IPS-18a (cell line): ENCODE data around the gene CBLB.

ENCODE experiments used
- H3K27ac ChIP-seq: one replicate; pipeline ENCODE4 v1.5.1; 2013; ENCODE audit warnings: low read length
- H3K27me3 ChIP-seq: one replicate; pipeline ENCODE4 v1.6.1; 2013; ENCODE audit warnings: mild to moderate bottlenecking, low read length; ENCODE audit not compliant: control insufficient read depth, insufficient read depth
- H3K36me3 ChIP-seq: one replicate; pipeline ENCODE4 v1.6.1; 2013; ENCODE audit warnings: low read depth, low read length; ENCODE audit not compliant: control insufficient read depth
- H3K4me1 ChIP-seq: one replicate; pipeline ENCODE4 v1.6.1; 2013; ENCODE audit warnings: low read depth, low read length; ENCODE audit not compliant: control insufficient read depth
- H3K4me3 ChIP-seq: one replicate; pipeline ENCODE4 v1.5.1; 2013; ENCODE audit warnings: low read length
- H3K9ac ChIP-seq: one replicate; pipeline ENCODE4 v1.6.1; 2013; ENCODE audit warnings: mild to moderate bottlenecking, low read length, moderate library complexity
- H3K9me3 ChIP-seq: one replicate; pipeline ENCODE4 v1.6.1; 2013; ENCODE audit warnings: low read depth, low read length; ENCODE audit not compliant: control insufficient read depth

CBLB gene

DNA sequence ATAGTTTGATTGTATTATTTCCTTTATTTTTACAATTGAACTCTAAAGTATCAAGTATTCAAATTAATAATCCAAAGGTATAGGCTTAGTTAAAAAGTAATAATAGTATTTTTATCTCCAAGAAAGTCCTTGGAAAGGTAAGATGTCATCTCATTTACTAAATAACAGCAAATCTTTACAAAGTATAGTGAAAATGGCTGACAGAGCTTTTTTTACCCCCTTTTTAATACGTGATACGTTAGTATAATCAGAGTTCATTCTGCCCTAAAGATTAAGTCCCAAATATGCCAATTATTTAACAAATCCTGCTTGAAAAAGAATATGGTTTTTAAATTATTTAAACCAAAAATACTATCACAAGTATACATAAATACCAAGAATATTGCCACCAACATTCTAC, 12.2 kb downstream of the CBLB start:
- H3K9me3 ChIP-seq, result no peaks in the 10 kb centered on the region
- H3K36me3 ChIP-seq, result peaks cover 20% of the 10 kb centered on the region
- H3K4me3 ChIP-seq, result no peak overlapping the region
- no peak overlapping the region for H3K27ac ChIP-seq
- no peak overlapping the region for H3K9ac ChIP-seq
- H3K4me1 ChIP-seq, result no peaks in the 10 kb centered on the region
- H3K27me3 ChIP-seq, result no peaks in the 10 kb centered on the region

DNA sequence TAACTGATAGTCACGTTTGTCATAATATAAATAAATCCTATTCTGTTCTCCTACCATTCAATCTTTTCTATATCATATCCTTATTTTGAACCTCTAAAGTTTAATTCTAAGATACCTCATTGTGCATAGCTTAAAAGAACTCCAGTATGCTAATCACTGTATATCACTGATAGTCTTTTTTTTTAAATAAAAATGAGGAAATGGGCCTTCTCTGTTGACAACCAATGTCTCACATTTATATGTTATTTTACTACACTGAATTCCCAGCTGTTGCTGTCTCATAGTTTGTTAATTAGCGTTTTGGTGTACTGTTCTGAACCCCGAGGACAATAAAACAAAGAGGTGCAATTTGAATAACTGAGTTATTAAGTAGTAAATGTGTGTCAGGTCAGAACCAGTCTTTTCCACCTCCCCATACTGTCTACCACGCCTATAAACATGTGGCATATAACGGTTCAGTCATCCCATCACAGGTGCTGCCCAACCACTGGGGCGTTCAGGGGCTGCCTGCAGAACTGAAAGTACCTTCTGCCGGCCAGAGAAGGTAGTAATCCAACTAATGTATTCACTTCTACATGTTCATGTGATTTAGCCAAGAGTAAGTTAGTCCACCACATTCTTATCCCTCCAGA, 14.9 kb downstream of the CBLB start:
- Histone ChIP-seq H3K4me3 (no peak overlapping the region), H3K4me1 (no peaks in the 10 kb centered on the region), H3K9ac (no peak overlapping the region), H3K9me3 (no peaks in the 10 kb centered on the region), H3K36me3 (peaks cover 19% of the 10 kb centered on the region), H3K27me3 (no peaks in the 10 kb centered on the region), H3K27ac (no peak overlapping the region)

DNA sequence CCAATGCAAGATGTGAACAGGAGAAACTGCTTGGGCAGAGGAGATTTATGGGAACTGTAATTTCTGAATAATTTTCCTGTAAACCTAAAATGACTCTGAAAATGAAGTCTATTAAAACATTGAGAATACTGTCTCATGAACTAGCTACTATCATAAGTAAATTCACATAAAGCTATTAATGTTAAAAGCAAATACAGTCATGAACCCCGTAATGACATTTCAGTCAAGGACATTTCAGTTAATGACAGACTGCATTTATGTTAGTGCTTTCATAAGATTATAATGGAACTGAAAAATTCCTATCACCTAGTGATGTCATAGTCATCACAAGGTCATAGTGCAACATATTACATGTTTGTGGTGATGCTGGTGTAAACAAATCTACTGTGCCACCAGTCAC, 17.2 kb downstream of the CBLB start:
- H3K4me1 ChIP-seq, result no peaks in the 10 kb centered on the region
- H3K9ac ChIP-seq, result no peak overlapping the region
- H3K9me3 ChIP-seq, result no peaks in the 10 kb centered on the region
- no peaks in the 10 kb centered on the region for H3K27me3 ChIP-seq
- H3K36me3 ChIP-seq, result peaks cover 19% of the 10 kb centered on the region
- no peak overlapping the region for H3K27ac ChIP-seq
- H3K4me3 ChIP-seq, result no peak overlapping the region

DNA sequence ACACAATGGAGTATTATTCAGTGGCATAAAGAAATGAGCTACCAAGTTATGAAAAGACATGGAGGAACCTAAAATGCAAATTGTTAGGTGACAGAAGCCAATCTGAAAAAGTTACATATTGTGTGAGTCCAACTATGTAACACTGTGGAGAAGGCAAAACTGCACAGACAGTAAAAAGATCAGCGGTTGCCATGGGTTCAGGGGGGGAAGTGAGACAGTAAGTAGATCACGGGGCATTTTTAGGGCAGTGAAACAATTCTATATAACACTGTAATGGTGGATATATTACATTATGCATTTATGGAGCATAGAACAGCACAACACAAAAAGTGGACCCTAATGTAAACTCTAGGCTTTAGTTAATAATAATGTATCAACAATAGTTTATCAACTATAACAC, 17.6 kb downstream of the CBLB start:
- Histone ChIP-seq H3K27ac (no peak overlapping the region), H3K36me3 (peaks cover 19% of the 10 kb centered on the region)

DNA sequence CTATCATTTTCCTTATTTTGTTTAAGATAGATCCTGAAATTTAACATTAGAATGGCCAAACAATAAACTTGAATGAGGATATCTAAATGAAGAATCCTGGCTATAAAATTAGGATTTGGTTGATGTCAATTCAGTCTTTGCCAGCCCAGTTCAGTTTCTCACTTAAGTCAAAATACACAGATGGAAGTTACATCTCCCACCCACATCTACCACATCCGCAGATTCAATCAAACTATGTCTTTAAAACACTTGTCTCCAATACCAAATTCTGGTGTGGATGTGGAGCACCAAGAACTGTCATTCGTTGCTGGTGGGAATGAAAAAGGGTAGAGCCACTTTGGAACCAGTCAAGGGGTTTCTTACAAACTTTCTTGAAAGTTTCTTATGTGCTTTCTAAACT, 18.2 kb downstream of the CBLB start:
- Histone ChIP-seq H3K9ac (no peak overlapping the region), H3K36me3 (peaks cover 19% of the 10 kb centered on the region), H3K9me3 (no peaks in the 10 kb centered on the region), H3K4me3 (no peak overlapping the region), H3K4me1 (peaks cover 3% of the 10 kb centered on the region), H3K27ac (no peak overlapping the region), H3K27me3 (no peaks in the 10 kb centered on the region)

More for the DNA sequence above, 17.6 kb downstream of the CBLB start:
- no peaks in the 10 kb centered on the region for H3K9me3 ChIP-seq
- no peaks in the 10 kb centered on the region for H3K4me1 ChIP-seq
- H3K27me3 ChIP-seq, result no peaks in the 10 kb centered on the region
- no peak overlapping the region for H3K4me3 ChIP-seq
- H3K9ac ChIP-seq, result no peak overlapping the region

- Histone ChIP-seq H3K36me3 (peaks cover 18% of the 10 kb centered on the region), H3K4me3 (no peak overlapping the region), H3K27me3 (no peaks in the 10 kb centered on the region), H3K27ac (no peak overlapping the region), H3K4me1 (peaks cover 11% of the 10 kb centered on the region), H3K9me3 (no peaks in the 10 kb centered on the region), H3K9ac (no peak overlapping the region)
Measured at GRCh38 chr3:105848821-105849220, 20.0 kb downstream of the CBLB start.

DNA sequence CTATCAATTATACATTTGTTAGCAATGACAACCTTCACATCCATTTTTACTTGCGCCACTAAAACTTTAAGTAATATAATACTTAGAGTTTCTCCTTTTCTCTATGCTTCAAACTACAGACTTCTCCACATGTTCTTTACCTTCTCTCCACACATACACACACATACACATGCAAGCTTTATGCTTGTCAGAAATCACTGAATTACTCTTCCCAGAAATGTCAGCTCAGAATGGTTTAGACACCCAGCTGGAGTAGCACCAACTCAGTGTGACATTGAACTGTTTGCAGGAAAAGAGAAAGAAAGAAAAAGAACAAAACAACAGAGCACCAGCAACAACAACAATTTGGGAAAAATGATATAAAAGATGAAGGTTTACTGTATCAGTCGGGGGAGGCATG, 20.9 kb downstream of the CBLB start:
- Histone ChIP-seq H3K4me1 (peaks cover 11% of the 10 kb centered on the region), H3K27me3 (no peaks in the 10 kb centered on the region), H3K9me3 (no peaks in the 10 kb centered on the region), H3K9ac (no peak overlapping the region), H3K4me3 (no peak overlapping the region), H3K36me3 (peaks cover 11% of the 10 kb centered on the region), H3K27ac (no peak overlapping the region)

DNA sequence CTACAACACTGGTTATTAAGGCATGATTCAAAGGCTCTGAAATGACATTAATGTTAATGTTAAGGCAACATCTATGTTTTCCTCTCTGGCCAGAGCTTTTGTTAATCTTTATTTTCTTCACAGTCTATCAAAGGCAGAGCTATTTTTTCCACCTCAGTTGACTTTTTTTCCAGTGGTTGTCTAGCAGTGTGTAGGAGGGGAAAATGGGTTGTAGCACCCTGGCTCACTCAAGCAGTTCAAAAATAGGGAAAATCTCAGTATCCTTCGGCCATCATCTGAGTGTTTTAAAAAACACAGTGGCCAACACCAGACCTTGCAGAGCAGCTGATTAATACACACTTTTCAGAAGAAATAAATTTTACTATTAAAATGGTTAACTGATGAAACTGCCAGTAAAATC, 21.4 kb downstream of the CBLB start:
- no peak overlapping the region for H3K27ac ChIP-seq
- H3K9ac ChIP-seq, result no peak overlapping the region
- H3K9me3 ChIP-seq, result no peaks in the 10 kb centered on the region
- H3K36me3 ChIP-seq, result peaks cover 10% of the 10 kb centered on the region
- H3K4me1 ChIP-seq, result peaks cover 11% of the 10 kb centered on the region
- H3K4me3 ChIP-seq, result no peak overlapping the region
- no peaks in the 10 kb centered on the region for H3K27me3 ChIP-seq

- H3K4me3 ChIP-seq, result no peak overlapping the region
- peaks cover 8% of the 10 kb centered on the region for H3K36me3 ChIP-seq
- H3K27me3 ChIP-seq, result no peaks in the 10 kb centered on the region
- no peaks in the 10 kb centered on the region for H3K9me3 ChIP-seq
- no peak overlapping the region for H3K27ac ChIP-seq
- H3K9ac ChIP-seq, result no peak overlapping the region
- peaks cover 11% of the 10 kb centered on the region for H3K4me1 ChIP-seq
Measured at GRCh38 chr3:105846809-105847208, 22.0 kb downstream of the CBLB start.

- Histone ChIP-seq H3K36me3 (peaks cover 3% of the 10 kb centered on the region), H3K27me3 (no peaks in the 10 kb centered on the region), H3K27ac (no peak overlapping the region), H3K9me3 (no peaks in the 10 kb centered on the region), H3K4me3 (no peak overlapping the region), H3K9ac (no peak overlapping the region), H3K4me1 (peaks cover 11% of the 10 kb centered on the region)
Measured at GRCh38 chr3:105845488-105845887, 23.3 kb downstream of the CBLB start.

- no peak overlapping the region for H3K27ac ChIP-seq
- no peak overlapping the region for H3K4me3 ChIP-seq
- no peaks in the 10 kb centered on the region for H3K9me3 ChIP-seq
- no peak overlapping the region for H3K9ac ChIP-seq
- peaks cover 11% of the 10 kb centered on the region for H3K4me1 ChIP-seq
- H3K27me3 ChIP-seq, result no peaks in the 10 kb centered on the region
- peaks cover 3% of the 10 kb centered on the region for H3K36me3 ChIP-seq
Measured at GRCh38 chr3:105844704-105845103, 24.1 kb downstream of the CBLB start.

GRCh38 chr3:105843994-105844393, 24.8 kb downstream of the CBLB start:
- Histone ChIP-seq H3K27me3 (no peaks in the 10 kb centered on the region), H3K4me1 (peaks cover 11% of the 10 kb centered on the region), H3K36me3 (peaks cover under 1% of the 10 kb centered on the region), H3K4me3 (no peak overlapping the region), H3K9me3 (no peaks in the 10 kb centered on the region), H3K27ac (no peak overlapping the region), H3K9ac (no peak overlapping the region)
